HL-60 (cell line): ENCODE measurements around the gene CBL.

Experiments
- CTCF ChIP-seq: IDR thresholded peaks from one replicate; pipeline ENCODE4 v1.5.1; 2011; ENCODE audit warnings: low read length, control low read depth, inconsistent platforms; ENCODE audit not compliant: insufficient read depth
- GABPA ChIP-seq: IDR thresholded peaks from 2 replicates; pipeline ENCODE4 v1.6.1; 2012; ENCODE audit warnings: low read depth
- POLR2AphosphoS5 ChIP-seq: IDR thresholded peaks from 2 replicates; pipeline ENCODE4 v1.6.1; 2012; ENCODE audit warnings: low read depth
- TF ChIP-seq, protein P1 (sequence below): IDR thresholded peaks from 2 replicates; pipeline ENCODE4 v1.6.1; 2012; ENCODE audit warnings: low read depth; ENCODE audit not compliant: insufficient replicate concordance

- TF ChIP-seq CTCF (no peak), POLR2AphosphoS5 (no peak), GABPA (no peak)
- TF ChIP-seq, protein P1, sequence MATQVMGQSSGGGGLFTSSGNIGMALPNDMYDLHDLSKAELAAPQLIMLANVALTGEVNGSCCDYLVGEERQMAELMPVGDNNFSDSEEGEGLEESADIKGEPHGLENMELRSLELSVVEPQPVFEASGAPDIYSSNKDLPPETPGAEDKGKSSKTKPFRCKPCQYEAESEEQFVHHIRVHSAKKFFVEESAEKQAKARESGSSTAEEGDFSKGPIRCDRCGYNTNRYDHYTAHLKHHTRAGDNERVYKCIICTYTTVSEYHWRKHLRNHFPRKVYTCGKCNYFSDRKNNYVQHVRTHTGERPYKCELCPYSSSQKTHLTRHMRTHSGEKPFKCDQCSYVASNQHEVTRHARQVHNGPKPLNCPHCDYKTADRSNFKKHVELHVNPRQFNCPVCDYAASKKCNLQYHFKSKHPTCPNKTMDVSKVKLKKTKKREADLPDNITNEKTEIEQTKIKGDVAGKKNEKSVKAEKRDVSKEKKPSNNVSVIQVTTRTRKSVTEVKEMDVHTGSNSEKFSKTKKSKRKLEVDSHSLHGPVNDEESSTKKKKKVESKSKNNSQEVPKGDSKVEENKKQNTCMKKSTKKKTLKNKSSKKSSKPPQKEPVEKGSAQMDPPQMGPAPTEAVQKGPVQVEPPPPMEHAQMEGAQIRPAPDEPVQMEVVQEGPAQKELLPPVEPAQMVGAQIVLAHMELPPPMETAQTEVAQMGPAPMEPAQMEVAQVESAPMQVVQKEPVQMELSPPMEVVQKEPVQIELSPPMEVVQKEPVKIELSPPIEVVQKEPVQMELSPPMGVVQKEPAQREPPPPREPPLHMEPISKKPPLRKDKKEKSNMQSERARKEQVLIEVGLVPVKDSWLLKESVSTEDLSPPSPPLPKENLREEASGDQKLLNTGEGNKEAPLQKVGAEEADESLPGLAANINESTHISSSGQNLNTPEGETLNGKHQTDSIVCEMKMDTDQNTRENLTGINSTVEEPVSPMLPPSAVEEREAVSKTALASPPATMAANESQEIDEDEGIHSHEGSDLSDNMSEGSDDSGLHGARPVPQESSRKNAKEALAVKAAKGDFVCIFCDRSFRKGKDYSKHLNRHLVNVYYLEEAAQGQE, result no peak
Measured at GRCh38 chr11:119249671-119250010, 43.5 kb downstream of the CBL start.
